ENCODE measurements around the gene IFIT3. TPM values are rescaled to one million over a fixed set of nuclear protein-coding genes. Genes with fewer than 3 reads are reported as not detected.

IFIT3 gene
- total RNA-seq, 3 donors from 2014 or later = 5.8 to 12.7 (median 11.2) TPM

DNA sequence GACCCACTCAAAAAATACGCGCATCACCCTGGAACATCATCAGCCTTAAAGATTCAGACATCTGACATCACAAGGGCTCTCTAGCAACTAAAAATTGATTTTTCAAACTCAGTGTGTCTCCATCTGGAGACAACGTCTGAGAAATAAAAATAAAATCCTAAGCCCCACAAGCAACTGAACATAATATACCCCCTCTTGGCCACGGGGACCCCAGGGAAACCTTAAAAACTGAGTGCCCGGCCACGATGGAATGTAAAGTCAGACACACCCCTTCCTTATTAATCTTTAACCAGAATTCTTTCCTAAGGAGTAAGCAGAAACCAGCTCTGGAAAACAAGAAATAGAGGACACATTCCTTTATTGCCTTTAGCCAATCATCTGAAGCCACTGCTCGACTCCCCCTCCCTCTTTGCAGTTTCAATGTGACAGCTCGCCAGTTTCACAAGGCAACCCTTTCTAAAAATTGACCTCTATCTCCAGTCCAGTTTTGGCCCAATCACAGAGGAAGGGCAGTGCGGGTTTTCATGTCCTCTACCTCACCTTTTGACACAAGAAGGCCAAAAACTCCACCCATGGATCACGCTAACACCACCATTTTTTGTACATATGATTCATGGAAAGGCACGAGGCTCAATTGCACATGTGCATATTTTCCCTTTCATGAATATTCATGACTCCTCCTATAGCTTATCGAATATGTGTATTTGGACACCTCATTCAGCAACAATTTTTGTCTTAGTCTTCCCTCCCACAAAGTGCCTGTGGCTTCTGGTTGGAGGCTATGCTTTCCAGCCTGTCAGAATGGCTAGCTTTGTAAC lies 24.2 kb downstream of the IFIT3 start:
- TF ChIP-seq, protein P1, sequence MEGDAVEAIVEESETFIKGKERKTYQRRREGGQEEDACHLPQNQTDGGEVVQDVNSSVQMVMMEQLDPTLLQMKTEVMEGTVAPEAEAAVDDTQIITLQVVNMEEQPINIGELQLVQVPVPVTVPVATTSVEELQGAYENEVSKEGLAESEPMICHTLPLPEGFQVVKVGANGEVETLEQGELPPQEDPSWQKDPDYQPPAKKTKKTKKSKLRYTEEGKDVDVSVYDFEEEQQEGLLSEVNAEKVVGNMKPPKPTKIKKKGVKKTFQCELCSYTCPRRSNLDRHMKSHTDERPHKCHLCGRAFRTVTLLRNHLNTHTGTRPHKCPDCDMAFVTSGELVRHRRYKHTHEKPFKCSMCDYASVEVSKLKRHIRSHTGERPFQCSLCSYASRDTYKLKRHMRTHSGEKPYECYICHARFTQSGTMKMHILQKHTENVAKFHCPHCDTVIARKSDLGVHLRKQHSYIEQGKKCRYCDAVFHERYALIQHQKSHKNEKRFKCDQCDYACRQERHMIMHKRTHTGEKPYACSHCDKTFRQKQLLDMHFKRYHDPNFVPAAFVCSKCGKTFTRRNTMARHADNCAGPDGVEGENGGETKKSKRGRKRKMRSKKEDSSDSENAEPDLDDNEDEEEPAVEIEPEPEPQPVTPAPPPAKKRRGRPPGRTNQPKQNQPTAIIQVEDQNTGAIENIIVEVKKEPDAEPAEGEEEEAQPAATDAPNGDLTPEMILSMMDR (IDR thresholded peaks at IDR 0.05) = no peak
- DNase-seq = peak in 1 of 3 donors; percentile 37
- Histone ChIP-seq H3K4me3 (no peak overlapping the region), H3K36me3 (ENCODE audit: low read depth) (no peaks in the 10 kb centered on the region), H3K9me3 (no peaks in the 10 kb centered on the region), H3K4me1 (ENCODE audit: low read depth) (peaks cover 29% of the 10 kb centered on the region)
- peak; percentile 82 for ATAC-seq
- intact Hi-C loops (cut with DNase I, micrococcal nuclease) = no loop called here

DNA sequence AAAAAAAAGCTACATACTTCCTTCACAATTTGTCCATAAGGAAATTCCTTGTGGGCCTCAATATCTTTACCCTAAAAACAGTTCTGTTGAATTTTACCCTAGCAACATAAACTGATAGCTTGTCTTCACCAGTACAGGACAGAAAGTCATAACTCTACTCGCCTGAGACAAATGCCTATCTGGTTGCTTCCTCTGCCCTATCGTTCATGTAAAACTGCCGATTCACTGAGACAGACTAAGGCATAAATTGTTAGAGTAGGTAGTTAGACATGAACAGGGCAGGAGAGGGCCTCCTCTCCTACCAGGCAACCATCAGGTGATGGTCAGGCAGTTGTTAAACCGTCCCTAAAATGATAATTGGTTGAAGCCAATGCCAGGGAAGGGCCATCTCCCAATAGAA lies 25.0 kb downstream of the IFIT3 start:
- no peak overlapping the region for H3K4me3 ChIP-seq
- TF ChIP-seq, protein P1 (IDR thresholded peaks at IDR 0.05) = no peak
- ATAC-seq (no peak), DNase-seq (no peak)
- H3K4me1 ChIP-seq (ENCODE audit: low read depth) = peaks cover 28% of the 10 kb centered on the region
- intact Hi-C loops (cut with DNase I, micrococcal nuclease) = no loop called here
- H3K9me3 ChIP-seq = no peaks in the 10 kb centered on the region
- H3K36me3 ChIP-seq (ENCODE audit: low read depth) = no peaks in the 10 kb centered on the region

DNA sequence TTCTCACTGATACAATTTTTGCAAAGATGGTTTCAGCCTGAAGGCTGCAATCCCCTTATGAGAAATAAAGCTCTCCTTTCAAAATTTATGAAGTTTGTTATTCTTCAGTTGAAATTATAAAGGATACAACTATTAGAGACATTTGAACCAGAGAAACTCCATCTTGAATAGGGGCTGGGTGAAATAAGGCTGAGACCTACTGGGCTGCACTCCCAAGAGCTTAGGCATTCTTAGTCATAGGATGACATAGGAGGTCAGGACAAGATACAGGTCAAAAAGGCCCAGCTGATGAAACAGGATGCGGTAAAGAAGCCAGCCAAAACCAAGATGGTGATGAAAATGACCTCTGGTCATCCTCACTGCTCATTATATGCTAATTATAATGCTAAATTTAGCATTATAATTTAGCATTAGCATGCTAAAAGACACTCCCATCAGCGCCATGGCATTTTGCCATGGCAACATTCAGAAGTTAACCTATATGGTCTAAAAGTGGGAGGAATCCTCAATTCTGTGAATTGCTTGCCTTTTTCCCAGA lies 27.7 kb downstream of the IFIT3 start:
- intact Hi-C loops (cut with DNase I, micrococcal nuclease) = no loop called here
- Histone ChIP-seq H3K4me3 (no peak overlapping the region), H3K36me3 (ENCODE audit: low read depth) (no peaks in the 10 kb centered on the region), H3K4me1 (ENCODE audit: low read depth) (peaks cover 24% of the 10 kb centered on the region), H3K9me3 (no peaks in the 10 kb centered on the region)
- ATAC-seq (no peak), DNase-seq (no peak)
- TF ChIP-seq, protein P1 (IDR thresholded peaks at IDR 0.05) = no peak

DNA sequence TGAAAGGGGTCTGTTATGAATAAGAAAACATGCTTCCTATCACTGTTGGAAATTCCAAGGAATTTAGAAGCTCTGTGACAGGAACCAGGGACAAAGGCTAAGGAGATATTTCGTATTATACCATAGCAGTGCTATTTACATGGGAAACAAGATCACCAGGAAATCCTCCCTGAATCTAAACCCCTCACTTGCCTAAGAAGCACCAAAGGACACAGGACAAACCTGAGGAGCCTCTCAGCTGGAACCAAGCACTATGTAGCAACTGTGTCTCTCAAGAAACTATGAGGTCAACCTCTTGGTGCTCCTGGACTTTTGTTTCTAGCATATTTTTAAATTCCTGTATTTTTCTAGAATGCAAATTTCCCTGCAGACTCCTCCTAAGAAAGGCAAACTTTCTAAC lies 29.3 kb downstream of the IFIT3 start:
- Histone ChIP-seq H3K36me3 (ENCODE audit: low read depth) (no peaks in the 10 kb centered on the region), H3K4me1 (ENCODE audit: low read depth) (peaks cover 8% of the 10 kb centered on the region), H3K9me3 (no peaks in the 10 kb centered on the region), H3K4me3 (no peak overlapping the region)
- no peak for DNase-seq
- intact Hi-C loops (cut with DNase I, micrococcal nuclease) = no loop called here
- TF ChIP-seq, protein P1 (IDR thresholded peaks at IDR 0.05) = no peak
- no peak for ATAC-seq

DNA sequence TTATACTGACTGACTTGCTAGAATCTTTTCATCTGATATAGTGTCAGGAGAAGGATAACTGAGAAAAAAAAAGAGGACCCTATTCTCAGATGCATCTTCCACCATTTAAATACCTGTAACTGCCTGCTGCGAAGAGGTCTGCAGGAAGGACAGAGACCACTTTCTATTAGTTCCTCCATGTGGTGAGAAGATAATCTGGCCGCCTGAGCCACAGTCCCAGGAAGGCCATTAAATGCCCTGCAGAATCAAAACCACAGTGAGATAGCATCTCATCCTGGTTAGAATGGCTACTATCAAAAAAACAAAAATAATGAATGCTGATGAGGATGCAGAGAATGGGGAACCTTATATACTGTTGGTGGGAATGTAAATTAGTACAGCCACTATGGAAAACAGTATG lies 30.2 kb downstream of the IFIT3 start:
- Histone ChIP-seq H3K36me3 (ENCODE audit: low read depth) (no peaks in the 10 kb centered on the region), H3K9me3 (no peaks in the 10 kb centered on the region), H3K4me3 (no peak overlapping the region), H3K4me1 (ENCODE audit: low read depth) (peaks cover 4% of the 10 kb centered on the region)
- ATAC-seq (no peak), DNase-seq (no peak)
- intact Hi-C loops (cut with DNase I, micrococcal nuclease) = no loop called here
- TF ChIP-seq, protein P1 (IDR thresholded peaks at IDR 0.05) = no peak

Measured in mucosa of descending colon (tissue), 3 donors.